Adrenal gland (tissue), 5 donors: ENCODE results near the gene RAB14.

Experiments
- POLR2A ChIP-seq, 2 donors: fragments of 450-650 bp; IDR thresholded peaks; one replicate each; pipeline ENCODE4 v1.6.1; 2017; ENCODE audit warnings: antibody characterized with exemption in 2 of 2, mild to moderate bottlenecking in 2 of 2, moderate library complexity in 1 of 2
- TF ChIP-seq, protein P1 (sequence below), 6 experiments: fragments of 450-650 bp in 4 of 6; fragments of 200-600 bp in 2 of 6; sonication (generic) in 1 of 6; IDR thresholded peaks; 1 replicate in 5 of 6; 2 replicates in 1 of 6; pipeline versions ENCODE4 v1.5.1 to v1.8.0; 2016 to 2021; ENCODE audit warnings: antibody characterized with exemption in 6 of 6, mild to moderate bottlenecking in 2 of 6, moderate library complexity in 1 of 6
- donor health status: DM: no; HTN: no; CAD: no.

DNA sequence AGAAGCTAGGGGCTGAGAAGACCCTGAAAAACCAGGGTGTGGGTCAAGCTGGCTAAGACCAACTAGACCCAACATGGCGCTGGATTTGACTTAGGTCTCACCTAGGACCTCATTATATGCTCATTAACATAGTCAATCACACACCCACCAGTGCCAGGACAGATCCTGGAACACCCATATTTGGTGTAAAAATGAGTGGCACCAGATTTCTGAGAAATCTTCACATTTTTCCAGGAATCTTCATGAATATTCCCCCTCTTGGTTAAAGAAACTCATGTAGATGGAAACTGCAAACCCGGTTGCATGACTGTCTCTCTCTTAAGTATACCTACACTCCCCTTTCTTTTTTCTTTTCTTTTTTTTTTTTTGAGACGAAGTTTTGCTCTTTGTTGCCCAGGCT, 17.9 kb upstream of the RAB14 start:
- TF ChIP-seq POLR2A (IDR thresholded peaks at IDR 0.05), result no peak
- TF ChIP-seq, protein P1, sequence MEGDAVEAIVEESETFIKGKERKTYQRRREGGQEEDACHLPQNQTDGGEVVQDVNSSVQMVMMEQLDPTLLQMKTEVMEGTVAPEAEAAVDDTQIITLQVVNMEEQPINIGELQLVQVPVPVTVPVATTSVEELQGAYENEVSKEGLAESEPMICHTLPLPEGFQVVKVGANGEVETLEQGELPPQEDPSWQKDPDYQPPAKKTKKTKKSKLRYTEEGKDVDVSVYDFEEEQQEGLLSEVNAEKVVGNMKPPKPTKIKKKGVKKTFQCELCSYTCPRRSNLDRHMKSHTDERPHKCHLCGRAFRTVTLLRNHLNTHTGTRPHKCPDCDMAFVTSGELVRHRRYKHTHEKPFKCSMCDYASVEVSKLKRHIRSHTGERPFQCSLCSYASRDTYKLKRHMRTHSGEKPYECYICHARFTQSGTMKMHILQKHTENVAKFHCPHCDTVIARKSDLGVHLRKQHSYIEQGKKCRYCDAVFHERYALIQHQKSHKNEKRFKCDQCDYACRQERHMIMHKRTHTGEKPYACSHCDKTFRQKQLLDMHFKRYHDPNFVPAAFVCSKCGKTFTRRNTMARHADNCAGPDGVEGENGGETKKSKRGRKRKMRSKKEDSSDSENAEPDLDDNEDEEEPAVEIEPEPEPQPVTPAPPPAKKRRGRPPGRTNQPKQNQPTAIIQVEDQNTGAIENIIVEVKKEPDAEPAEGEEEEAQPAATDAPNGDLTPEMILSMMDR (IDR thresholded peaks at IDR 0.05), result no peak
